ENCODE measurements around the gene ZNF385B.

GRCh38 chr2:179645047-179645446 is 216.4 kb downstream of the ZNF385B start:
- TF ChIP-seq GATA2 (IDR thresholded peaks at IDR 0.05; ENCODE audit: low read depth, low read length) (no peak), GATA3 (IDR thresholded peaks at IDR 0.05; ENCODE audit: low read depth, low read length) (no peak)
